Fibroblast of lung (primary cell): ENCODE data around the gene KBTBD6.

ENCODE experiments used
- CTCF ChIP-seq, 2 donors: IDR thresholded peaks in 1 of 2; conservative IDR thresholded peaks in 1 of 2; 1 replicate in 1 of 2; 2 replicates in 1 of 2; pipeline ENCODE4 v1.5.1; 2011 to 2012; ENCODE audit warnings: low read length in 2 of 2, control low read depth in 1 of 2, inconsistent platforms in 1 of 2, low read depth in 1 of 2, mild to moderate bottlenecking in 1 of 2
- EZH2 ChIP-seq: IDR thresholded peaks from 2 replicates; pipeline ENCODE4 v1.5.1; 2012; ENCODE audit warnings: low read length, control low read depth, mild to moderate bottlenecking; ENCODE audit errors: missing control alignments

DNA sequence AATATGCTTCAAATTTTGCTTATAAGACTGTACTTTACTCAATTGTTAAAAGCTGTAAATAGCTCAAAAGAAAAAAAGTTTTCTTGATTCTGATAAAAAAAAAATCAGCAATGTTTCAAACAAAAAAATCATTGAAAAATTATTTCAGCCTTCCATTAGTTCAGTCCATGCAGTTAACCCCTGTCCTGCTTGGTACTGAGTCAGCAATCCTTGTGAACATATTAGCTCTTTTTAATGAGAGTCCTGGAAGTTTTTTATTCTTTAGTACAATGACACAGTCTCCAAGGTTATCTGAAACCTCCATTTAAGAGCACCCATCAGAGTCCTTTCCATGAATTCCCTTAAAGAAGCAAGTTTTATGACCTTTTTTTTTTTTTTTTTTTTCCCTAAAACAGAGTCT is 21.4 kb upstream of the KBTBD6 start:
- TF ChIP-seq EZH2 (no peak), CTCF (conservative IDR thresholded peaks at IDR 0.05 in 1 of 2, IDR thresholded peaks at IDR 0.05 in 1 of 2; ENCODE audit: low read depth in 1 of 2, low read length in 2 of 2) (no peak)
